T-helper 2 cell treated with Interferon-gamma antibody and Interleukin-4, amounts not matched to agents 100 ng/mL and 5 ng/mL, for 36 hours (primary cell): ENCODE data around the gene OLAH. TPM values are rescaled to one million over a fixed set of nuclear protein-coding genes. Genes with fewer than 3 reads are reported as not detected.

Source experiments
- intact Hi-C: fragments of 100-400 bp; cut with micrococcal nuclease; formaldehyde crosslinking; loops from one replicate; pipeline ENCODE4 v1.15.1; 2023
- total RNA-seq: library from RNA; stranded (reverse); gene quantifications from 2 replicates; pipeline ENCODE4 v1.2.3, GENCODE V29; 2022

Gene OLAH
- total RNA-seq, 1 donor from 2014 or later: not detected

DNA sequence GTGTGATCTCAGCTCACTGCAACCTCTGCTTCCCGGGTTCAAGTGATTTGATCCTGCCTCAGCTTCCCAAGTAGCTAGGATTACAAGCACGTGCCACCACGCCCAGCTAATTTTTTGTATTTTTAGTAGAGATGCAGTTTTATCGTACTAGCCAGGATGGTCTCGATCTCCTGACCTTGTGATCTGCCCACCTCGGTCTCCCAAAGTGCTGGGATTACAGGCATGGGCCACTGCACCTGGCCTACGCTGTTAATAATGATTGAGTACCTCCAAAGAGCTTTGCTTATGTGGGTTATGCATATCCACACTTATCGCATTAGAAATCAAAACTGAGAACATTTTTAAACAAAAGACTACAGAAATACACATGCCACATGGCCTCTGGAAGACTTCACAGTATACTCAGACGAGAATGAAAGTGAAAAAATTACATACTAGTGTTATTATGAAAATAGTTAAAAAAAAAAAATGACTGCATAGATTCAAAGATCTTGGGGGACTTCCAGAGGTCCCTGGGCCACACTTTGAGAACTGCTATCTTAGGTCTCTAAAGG, 78.8 kb downstream of the OLAH start:
- intact Hi-C loops: loop anchor here (1.0 to 5.0 kb wide), 3 partner anchors 18 to 85 kb away; no protein-coding TSS in a partner anchor

Other genes starting within 250 kb of the OLAH start
- 0.34 and 0.48 TPM in 2 replicates for gene CDNF, start 205.9 kb upstream of the OLAH start, total RNA-seq
- 30.4 and 31.2 TPM in 2 replicates for gene HSPA14, start 205.6 kb upstream of the OLAH start, total RNA-seq
- gene MSANTD7, start 205.6 kb upstream of the OLAH start, total RNA-seq: 17.9 and 18.0 TPM in 2 replicates
- 30.4 and 35.9 TPM in 2 replicates for gene SUV39H2, start 165.1 kb upstream of the OLAH start, total RNA-seq
- 38.5 and 41.9 TPM in 2 replicates for gene DCLRE1C, start 89.8 kb upstream of the OLAH start, total RNA-seq
- gene MEIG1, start 84.6 kb upstream of the OLAH start, total RNA-seq: 0.55 and 0.70 TPM in 2 replicates
- 3.0 and 3.2 TPM in 2 replicates for gene ACBD7, start 44.8 kb downstream of the OLAH start, total RNA-seq
- 16.3 and 16.4 TPM in 2 replicates for gene RPP38, start 53.4 kb downstream of the OLAH start, total RNA-seq
- 50.1 and 56.2 TPM in 2 replicates for gene NMT2, start 124.8 kb downstream of the OLAH start, total RNA-seq